WTC11 (cell line): ENCODE data around the gene LCNL1.

Experiments
- ETV6 ChIP-seq: sonication (generic); formaldehyde crosslinking; IDR thresholded peaks from 2 replicates; pipeline ENCODE4 v1.8.1; 2022; ENCODE audit warnings: mild to moderate bottlenecking, missing genetic modification reagents
- FOXP1 ChIP-seq: sonication (generic); formaldehyde crosslinking; IDR thresholded peaks from 2 replicates; pipeline ENCODE4 v1.8.0; 2022; ENCODE audit warnings: missing genetic modification reagents, mild to moderate bottlenecking, moderate library complexity, borderline replicate concordance
- JUN ChIP-seq: sonication (generic); formaldehyde crosslinking; IDR thresholded peaks from 2 replicates; pipeline ENCODE4 v1.8.0; 2023; ENCODE audit warnings: mild to moderate bottlenecking, missing genetic modification reagents
- MYBL2 ChIP-seq: sonication (generic); formaldehyde crosslinking; IDR thresholded peaks from 2 replicates; pipeline ENCODE4 v1.8.1; 2023; ENCODE audit warnings: mild to moderate bottlenecking, moderate library complexity, missing genetic modification reagents
- NFE2L1 ChIP-seq: sonication (generic); formaldehyde crosslinking; IDR thresholded peaks from 2 replicates; pipeline ENCODE4 v1.8.1; 2023; ENCODE audit warnings: missing genetic modification reagents
- NR3C1 ChIP-seq: sonication (generic); formaldehyde crosslinking; conservative IDR thresholded peaks from 2 replicates; pipeline ENCODE4 v1.8.1; 2023; ENCODE audit warnings: low read depth, mild to moderate bottlenecking, missing genetic modification reagents
- SMAD3 ChIP-seq: sonication (generic); formaldehyde crosslinking; IDR thresholded peaks from 2 replicates; pipeline ENCODE4 v1.8.0; 2022; ENCODE audit warnings: missing genetic modification reagents, mild to moderate bottlenecking, borderline replicate concordance
- TEAD1 ChIP-seq: sonication (generic); formaldehyde crosslinking; IDR thresholded peaks from 2 replicates; pipeline ENCODE4 v1.8.0; 2022; ENCODE audit warnings: mild to moderate bottlenecking, missing genetic modification reagents
- ZNF416 ChIP-seq: fragments of 250-450 bp; sonication (Bioruptor Pico); IDR thresholded peaks from 2 replicates; pipeline ENCODE4 v1.9.0; 2021; ENCODE audit warnings: mild to moderate bottlenecking, inconsistent platforms
- TF ChIP-seq, protein P1 (sequence below): sonication (generic); formaldehyde crosslinking; IDR thresholded peaks from 2 replicates; pipeline ENCODE4 v1.8.1; 2022; ENCODE audit warnings: low read depth, missing genetic modification reagents, borderline replicate concordance
- TF ChIP-seq, protein P2 (sequence below): fragments of 200-600 bp; IDR thresholded peaks from 2 replicates; pipeline ENCODE4 v1.8.0; 2022; ENCODE audit warnings: antibody characterized with exemption
- TF ChIP-seq, protein P3 (sequence below): sonication (generic); formaldehyde crosslinking; conservative IDR thresholded peaks from 2 replicates; pipeline ENCODE4 v1.8.1; 2023; ENCODE audit warnings: mild to moderate bottlenecking, low read depth, missing genetic modification reagents, moderate library complexity
- TF ChIP-seq, protein P4 (sequence below): sonication (generic); formaldehyde crosslinking; IDR thresholded peaks from 2 replicates; pipeline ENCODE4 v1.8.0; 2023; ENCODE audit warnings: mild to moderate bottlenecking, missing genetic modification reagents
- TF ChIP-seq, protein P5 (sequence below): sonication (generic); formaldehyde crosslinking; IDR thresholded peaks from 2 replicates; pipeline ENCODE4 v1.8.0; 2022; ENCODE audit warnings: mild to moderate bottlenecking, missing genetic modification reagents

DNA sequence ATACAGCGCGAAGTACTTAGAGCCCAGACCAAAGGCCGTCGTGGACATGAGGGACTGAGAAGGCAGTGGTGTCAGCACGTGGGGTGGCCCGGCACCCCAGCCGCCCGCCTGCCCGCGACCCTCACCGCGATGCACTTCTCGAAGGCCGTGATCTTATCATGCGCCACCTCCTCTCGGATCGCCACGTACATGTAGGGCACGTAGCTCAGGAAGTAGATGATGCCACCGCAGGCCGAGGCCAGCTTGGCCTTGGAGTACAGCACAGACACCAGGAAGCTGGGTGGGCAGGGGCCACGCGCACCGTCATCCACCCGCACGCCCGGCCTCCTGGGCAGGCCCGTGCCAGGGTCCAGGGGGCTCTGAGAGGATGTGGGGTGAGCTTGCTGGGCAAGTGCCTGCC is 34.3 kb downstream of the LCNL1 start:
- TF ChIP-seq, protein P1, sequence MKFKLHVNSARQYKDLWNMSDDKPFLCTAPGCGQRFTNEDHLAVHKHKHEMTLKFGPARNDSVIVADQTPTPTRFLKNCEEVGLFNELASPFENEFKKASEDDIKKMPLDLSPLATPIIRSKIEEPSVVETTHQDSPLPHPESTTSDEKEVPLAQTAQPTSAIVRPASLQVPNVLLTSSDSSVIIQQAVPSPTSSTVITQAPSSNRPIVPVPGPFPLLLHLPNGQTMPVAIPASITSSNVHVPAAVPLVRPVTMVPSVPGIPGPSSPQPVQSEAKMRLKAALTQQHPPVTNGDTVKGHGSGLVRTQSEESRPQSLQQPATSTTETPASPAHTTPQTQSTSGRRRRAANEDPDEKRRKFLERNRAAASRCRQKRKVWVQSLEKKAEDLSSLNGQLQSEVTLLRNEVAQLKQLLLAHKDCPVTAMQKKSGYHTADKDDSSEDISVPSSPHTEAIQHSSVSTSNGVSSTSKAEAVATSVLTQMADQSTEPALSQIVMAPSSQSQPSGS (CRISPR knock-in tag) = no peak
- TF ChIP-seq, protein P2, sequence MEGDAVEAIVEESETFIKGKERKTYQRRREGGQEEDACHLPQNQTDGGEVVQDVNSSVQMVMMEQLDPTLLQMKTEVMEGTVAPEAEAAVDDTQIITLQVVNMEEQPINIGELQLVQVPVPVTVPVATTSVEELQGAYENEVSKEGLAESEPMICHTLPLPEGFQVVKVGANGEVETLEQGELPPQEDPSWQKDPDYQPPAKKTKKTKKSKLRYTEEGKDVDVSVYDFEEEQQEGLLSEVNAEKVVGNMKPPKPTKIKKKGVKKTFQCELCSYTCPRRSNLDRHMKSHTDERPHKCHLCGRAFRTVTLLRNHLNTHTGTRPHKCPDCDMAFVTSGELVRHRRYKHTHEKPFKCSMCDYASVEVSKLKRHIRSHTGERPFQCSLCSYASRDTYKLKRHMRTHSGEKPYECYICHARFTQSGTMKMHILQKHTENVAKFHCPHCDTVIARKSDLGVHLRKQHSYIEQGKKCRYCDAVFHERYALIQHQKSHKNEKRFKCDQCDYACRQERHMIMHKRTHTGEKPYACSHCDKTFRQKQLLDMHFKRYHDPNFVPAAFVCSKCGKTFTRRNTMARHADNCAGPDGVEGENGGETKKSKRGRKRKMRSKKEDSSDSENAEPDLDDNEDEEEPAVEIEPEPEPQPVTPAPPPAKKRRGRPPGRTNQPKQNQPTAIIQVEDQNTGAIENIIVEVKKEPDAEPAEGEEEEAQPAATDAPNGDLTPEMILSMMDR = no peak
- TF ChIP-seq ZNF416 (CRISPR knock-in tag) (no peak), ETV6 (CRISPR knock-in tag) (no peak), MYBL2 (CRISPR knock-in tag) (no peak), SMAD3 (CRISPR knock-in tag) (no peak), NR3C1 (CRISPR knock-in tag) (no peak), NFE2L1 (CRISPR knock-in tag) (no peak), FOXP1 (CRISPR knock-in tag) (no peak), TEAD1 (no peak), JUN (CRISPR knock-in tag) (no peak)
- TF ChIP-seq, protein P3, sequence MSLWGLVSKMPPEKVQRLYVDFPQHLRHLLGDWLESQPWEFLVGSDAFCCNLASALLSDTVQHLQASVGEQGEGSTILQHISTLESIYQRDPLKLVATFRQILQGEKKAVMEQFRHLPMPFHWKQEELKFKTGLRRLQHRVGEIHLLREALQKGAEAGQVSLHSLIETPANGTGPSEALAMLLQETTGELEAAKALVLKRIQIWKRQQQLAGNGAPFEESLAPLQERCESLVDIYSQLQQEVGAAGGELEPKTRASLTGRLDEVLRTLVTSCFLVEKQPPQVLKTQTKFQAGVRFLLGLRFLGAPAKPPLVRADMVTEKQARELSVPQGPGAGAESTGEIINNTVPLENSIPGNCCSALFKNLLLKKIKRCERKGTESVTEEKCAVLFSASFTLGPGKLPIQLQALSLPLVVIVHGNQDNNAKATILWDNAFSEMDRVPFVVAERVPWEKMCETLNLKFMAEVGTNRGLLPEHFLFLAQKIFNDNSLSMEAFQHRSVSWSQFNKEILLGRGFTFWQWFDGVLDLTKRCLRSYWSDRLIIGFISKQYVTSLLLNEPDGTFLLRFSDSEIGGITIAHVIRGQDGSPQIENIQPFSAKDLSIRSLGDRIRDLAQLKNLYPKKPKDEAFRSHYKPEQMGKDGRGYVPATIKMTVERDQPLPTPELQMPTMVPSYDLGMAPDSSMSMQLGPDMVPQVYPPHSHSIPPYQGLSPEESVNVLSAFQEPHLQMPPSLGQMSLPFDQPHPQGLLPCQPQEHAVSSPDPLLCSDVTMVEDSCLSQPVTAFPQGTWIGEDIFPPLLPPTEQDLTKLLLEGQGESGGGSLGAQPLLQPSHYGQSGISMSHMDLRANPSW (CRISPR knock-in tag) = no peak
- TF ChIP-seq, protein P4, sequence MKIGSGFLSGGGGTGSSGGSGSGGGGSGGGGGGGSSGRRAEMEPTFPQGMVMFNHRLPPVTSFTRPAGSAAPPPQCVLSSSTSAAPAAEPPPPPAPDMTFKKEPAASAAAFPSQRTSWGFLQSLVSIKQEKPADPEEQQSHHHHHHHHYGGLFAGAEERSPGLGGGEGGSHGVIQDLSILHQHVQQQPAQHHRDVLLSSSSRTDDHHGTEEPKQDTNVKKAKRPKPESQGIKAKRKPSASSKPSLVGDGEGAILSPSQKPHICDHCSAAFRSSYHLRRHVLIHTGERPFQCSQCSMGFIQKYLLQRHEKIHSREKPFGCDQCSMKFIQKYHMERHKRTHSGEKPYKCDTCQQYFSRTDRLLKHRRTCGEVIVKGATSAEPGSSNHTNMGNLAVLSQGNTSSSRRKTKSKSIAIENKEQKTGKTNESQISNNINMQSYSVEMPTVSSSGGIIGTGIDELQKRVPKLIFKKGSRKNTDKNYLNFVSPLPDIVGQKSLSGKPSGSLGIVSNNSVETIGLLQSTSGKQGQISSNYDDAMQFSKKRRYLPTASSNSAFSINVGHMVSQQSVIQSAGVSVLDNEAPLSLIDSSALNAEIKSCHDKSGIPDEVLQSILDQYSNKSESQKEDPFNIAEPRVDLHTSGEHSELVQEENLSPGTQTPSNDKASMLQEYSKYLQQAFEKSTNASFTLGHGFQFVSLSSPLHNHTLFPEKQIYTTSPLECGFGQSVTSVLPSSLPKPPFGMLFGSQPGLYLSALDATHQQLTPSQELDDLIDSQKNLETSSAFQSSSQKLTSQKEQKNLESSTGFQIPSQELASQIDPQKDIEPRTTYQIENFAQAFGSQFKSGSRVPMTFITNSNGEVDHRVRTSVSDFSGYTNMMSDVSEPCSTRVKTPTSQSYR = no peak
- TF ChIP-seq, protein P5, sequence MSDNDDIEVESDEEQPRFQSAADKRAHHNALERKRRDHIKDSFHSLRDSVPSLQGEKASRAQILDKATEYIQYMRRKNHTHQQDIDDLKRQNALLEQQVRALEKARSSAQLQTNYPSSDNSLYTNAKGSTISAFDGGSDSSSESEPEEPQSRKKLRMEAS = no peak
